ENCODE results near the gene SQOR.
"Not testable (repeated sequence)": the region's sequence is repeated elsewhere in the genome, so short reads cannot be mapped to it uniquely, and the experiment has no call there.

SQOR gene

DNA sequence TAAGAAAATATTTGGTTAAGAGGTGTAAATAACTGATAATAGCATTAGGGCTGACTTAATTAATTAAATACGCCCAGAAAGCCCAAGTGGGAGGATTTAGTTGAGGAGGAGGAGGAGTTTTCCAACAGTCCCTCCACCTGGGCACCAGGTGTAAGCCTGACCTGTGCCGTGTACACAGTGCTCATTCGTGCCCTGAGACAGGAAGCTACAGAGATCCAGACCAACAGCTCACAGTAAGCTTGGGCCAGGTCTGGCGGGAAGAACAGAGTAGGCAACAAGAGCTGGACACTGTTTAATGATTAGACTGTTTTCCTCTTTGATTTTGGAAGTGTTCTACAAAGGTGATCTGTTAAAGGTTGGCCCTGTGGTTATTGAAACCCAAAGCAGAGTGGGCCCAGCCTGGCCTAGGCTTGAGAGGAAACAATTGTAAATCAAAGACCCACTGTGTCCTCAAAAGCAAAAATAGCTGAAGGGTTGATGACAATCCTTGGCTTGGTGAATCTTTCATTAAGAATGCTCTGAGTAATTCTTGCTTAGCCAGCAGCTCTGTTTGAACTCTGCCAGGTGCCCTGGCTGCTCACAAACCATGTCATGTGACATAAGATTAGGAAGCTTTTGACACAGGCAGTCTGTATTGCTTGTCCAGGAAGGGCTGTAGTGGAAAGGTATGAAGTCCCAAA, 13.8 kb downstream of the SQOR start:
- Histone ChIP-seq H2BK120ac (ENCODE audit: low read depth, low read length) (no peak overlapping the region), H2AK5ac (ENCODE audit: low read length, severe bottlenecking) (peak overlapping the region; percentile 89), H2AFZ (ENCODE audit: low read depth, low read length) (no peak overlapping the region), H3K4me2 (ENCODE audit: low read length, poor library complexity, severe bottlenecking) (peak overlapping the region; percentile 7), H4K8ac (ENCODE audit: low read length) (peak overlapping the region; percentile 55), H3K27me3 (ENCODE audit: control insufficient read depth in 1 of 2, insufficient read depth in 1 of 2, low read length in 2 of 2) (no peaks in the 10 kb centered on the region), H3K18ac (ENCODE audit: low read depth in 1 of 2, low read length in 2 of 2) (peak overlapping the region in 1 of 2 experiments; percentile 66), H2BK5ac (ENCODE audit: low read depth, low read length, poor library complexity, severe bottlenecking) (no peak overlapping the region), H3K27ac (ENCODE audit: low read length, poor library complexity, severe bottlenecking) (peak overlapping the region; percentile 83), H3K14ac (ENCODE audit: low read length in 2 of 2) (no peak overlapping the region), H3K4me3 (ENCODE audit: insufficient read depth in 1 of 2, low read depth in 1 of 2, low read length in 2 of 2) (no peak overlapping the region), H3K36me3 (ENCODE audit: control insufficient read depth in 1 of 2, insufficient read depth in 2 of 2, low read depth in 1 of 2, low read length in 2 of 2) (peaks cover 9 to 11% of the 10 kb centered on the region in 2 experiments), H3K4me1 (ENCODE audit: control insufficient read depth, insufficient read depth, low read depth, low read length) (peaks cover 15% of the 10 kb centered on the region), H3K4ac (ENCODE audit: low read depth in 1 of 2, low read length in 2 of 2) (peak overlapping the region in 1 of 2 experiments; percentile 75), H3K9me3 (ENCODE audit: control insufficient read depth, low read length) (no peaks in the 10 kb centered on the region), H3K23ac (ENCODE audit: low read length in 2 of 2) (no peak overlapping the region), H2BK15ac (ENCODE audit: low read depth, poor library complexity, severe bottlenecking) (no peak overlapping the region), H2BK12ac (ENCODE audit: low read length in 2 of 2) (no peak overlapping the region), H4K91ac (ENCODE audit: low read length) (no peak overlapping the region), H3K79me1 (replicated peaks; ENCODE audit: low read length, poor library complexity, severe bottlenecking) (peaks cover 29% of the 10 kb centered on the region), H3K9ac (ENCODE audit: low read length) (peak overlapping the region; percentile 53)
- WGBS, result 94% methylated on average over 4 of the region's 4 CpGs
- peak; percentile 55 for DNase-seq

- H2BK5ac ChIP-seq (ENCODE audit: low read depth, low read length, poor library complexity, severe bottlenecking); H3K9ac ChIP-seq (ENCODE audit: low read length); H3K4me2 ChIP-seq (ENCODE audit: low read length, poor library complexity, severe bottlenecking); H2BK12ac ChIP-seq (ENCODE audit: low read length in 2 of 2); H3K14ac ChIP-seq (ENCODE audit: low read length in 2 of 2); H3K4ac ChIP-seq (ENCODE audit: low read depth in 1 of 2, low read length in 2 of 2); H3K4me3 ChIP-seq (ENCODE audit: insufficient read depth in 1 of 2, low read depth in 1 of 2, low read length in 2 of 2); H3K23ac ChIP-seq (ENCODE audit: low read length in 2 of 2); H3K9me3 ChIP-seq (ENCODE audit: control insufficient read depth, low read length); H2AK5ac ChIP-seq (ENCODE audit: low read length, severe bottlenecking); H3K27me3 ChIP-seq (ENCODE audit: control insufficient read depth in 1 of 2, insufficient read depth in 1 of 2, low read length in 2 of 2); H4K8ac ChIP-seq (ENCODE audit: low read length); H3K27ac ChIP-seq (ENCODE audit: low read length, poor library complexity, severe bottlenecking); H3K18ac ChIP-seq (ENCODE audit: low read depth in 1 of 2, low read length in 2 of 2); H4K91ac ChIP-seq (ENCODE audit: low read length); H2BK15ac ChIP-seq (ENCODE audit: low read depth, poor library complexity, severe bottlenecking); H2BK120ac ChIP-seq (ENCODE audit: low read depth, low read length); DNase-seq; H2AFZ ChIP-seq (ENCODE audit: low read depth, low read length): not testable (repeated sequence)
- peaks cover 9 to 11% of the 10 kb centered on the region in 2 experiments for H3K36me3 ChIP-seq (ENCODE audit: control insufficient read depth in 1 of 2, insufficient read depth in 2 of 2, low read depth in 1 of 2, low read length in 2 of 2)
- H3K79me1 ChIP-seq (replicated peaks; ENCODE audit: low read length, poor library complexity, severe bottlenecking), result peaks cover 32% of the 10 kb centered on the region
- peaks cover 15% of the 10 kb centered on the region for H3K4me1 ChIP-seq (ENCODE audit: control insufficient read depth, insufficient read depth, low read depth, low read length)
- WGBS, result 92% methylated on average over 11 of the region's 11 CpGs
Measured at GRCh38 chr15:45650007-45650406, 15.2 kb downstream of the SQOR start.

GRCh38 chr15:45650889-45651525, 16.2 kb downstream of the SQOR start:
- H2BK12ac ChIP-seq (ENCODE audit: low read length in 2 of 2), result no peak overlapping the region
- no peak overlapping the region for H2BK5ac ChIP-seq (ENCODE audit: low read depth, low read length, poor library complexity, severe bottlenecking)
- 96% methylated on average over 35 of the region's 35 CpGs for WGBS
- H3K9ac ChIP-seq (ENCODE audit: low read length), result no peak overlapping the region
- H3K14ac ChIP-seq (ENCODE audit: low read length in 2 of 2), result no peak overlapping the region
- no peak overlapping the region for H2AFZ ChIP-seq (ENCODE audit: low read depth, low read length)
- no peak overlapping the region for H4K91ac ChIP-seq (ENCODE audit: low read length)
- H3K23ac ChIP-seq (ENCODE audit: low read length in 2 of 2), result no peak overlapping the region
- no peak overlapping the region for H3K4me2 ChIP-seq (ENCODE audit: low read length, poor library complexity, severe bottlenecking)
- H2AK5ac ChIP-seq (ENCODE audit: low read length, severe bottlenecking), result no peak overlapping the region
- no peak overlapping the region for H2BK15ac ChIP-seq (ENCODE audit: low read depth, poor library complexity, severe bottlenecking)
- H3K4me1 ChIP-seq (ENCODE audit: control insufficient read depth, insufficient read depth, low read depth, low read length), result peaks cover 11% of the 10 kb centered on the region
- H3K4me3 ChIP-seq (ENCODE audit: insufficient read depth in 1 of 2, low read depth in 1 of 2, low read length in 2 of 2), result peak overlapping the region in 1 of 2 experiments; percentile 20
- H3K36me3 ChIP-seq (ENCODE audit: control insufficient read depth in 1 of 2, insufficient read depth in 2 of 2, low read depth in 1 of 2, low read length in 2 of 2), result peaks cover 9 to 11% of the 10 kb centered on the region in 2 experiments
- H3K79me1 ChIP-seq (replicated peaks; ENCODE audit: low read length, poor library complexity, severe bottlenecking), result peaks cover 30% of the 10 kb centered on the region
- no peaks in the 10 kb centered on the region for H3K27me3 ChIP-seq (ENCODE audit: control insufficient read depth in 1 of 2, insufficient read depth in 1 of 2, low read length in 2 of 2)
- H2BK120ac ChIP-seq (ENCODE audit: low read depth, low read length), result no peak overlapping the region
- DNase-seq, result no peak
- H3K27ac ChIP-seq (ENCODE audit: low read length, poor library complexity, severe bottlenecking), result no peak overlapping the region
- H3K18ac ChIP-seq (ENCODE audit: low read depth in 1 of 2, low read length in 2 of 2), result no peak overlapping the region
- H3K4ac ChIP-seq (ENCODE audit: low read depth in 1 of 2, low read length in 2 of 2), result no peak overlapping the region
- no peak overlapping the region for H4K8ac ChIP-seq (ENCODE audit: low read length)
- H3K9me3 ChIP-seq (ENCODE audit: control insufficient read depth, low read length), result no peaks in the 10 kb centered on the region

- no peak overlapping the region for H4K91ac ChIP-seq (ENCODE audit: low read length)
Measured at GRCh38 chr15:45653702-45654424, 19.0 kb downstream of the SQOR start.

More at GRCh38 chr15:45653702-45654424, 19.0 kb downstream of the SQOR start:
- Histone ChIP-seq H2BK12ac (ENCODE audit: low read length in 2 of 2) (peak overlapping the region in 1 of 2 experiments; percentile 67), H3K23ac (ENCODE audit: low read length in 2 of 2) (no peak overlapping the region), H3K9me3 (ENCODE audit: control insufficient read depth, low read length) (no peaks in the 10 kb centered on the region), H3K4me3 (ENCODE audit: insufficient read depth in 1 of 2, low read depth in 1 of 2, low read length in 2 of 2) (no peak overlapping the region), H3K79me1 (replicated peaks; ENCODE audit: low read length, poor library complexity, severe bottlenecking) (peaks cover 42% of the 10 kb centered on the region), H3K36me3 (ENCODE audit: control insufficient read depth in 1 of 2, insufficient read depth in 2 of 2, low read depth in 1 of 2, low read length in 2 of 2) (peaks cover 9 to 13% of the 10 kb centered on the region in 2 experiments), H3K27me3 (ENCODE audit: control insufficient read depth in 1 of 2, insufficient read depth in 1 of 2, low read length in 2 of 2) (no peaks in the 10 kb centered on the region), H3K4me1 (ENCODE audit: control insufficient read depth, insufficient read depth, low read depth, low read length) (peaks cover 4% of the 10 kb centered on the region), H3K14ac (ENCODE audit: low read length in 2 of 2) (no peak overlapping the region), H3K4me2 (ENCODE audit: low read length, poor library complexity, severe bottlenecking) (no peak overlapping the region), H3K4ac (ENCODE audit: low read depth in 1 of 2, low read length in 2 of 2) (no peak overlapping the region), H2BK15ac (ENCODE audit: low read depth, poor library complexity, severe bottlenecking) (no peak overlapping the region), H2BK120ac (ENCODE audit: low read depth, low read length) (no peak overlapping the region), H4K8ac (ENCODE audit: low read length) (no peak overlapping the region), H2AFZ (ENCODE audit: low read depth, low read length) (no peak overlapping the region), H3K27ac (ENCODE audit: low read length, poor library complexity, severe bottlenecking) (no peak overlapping the region), H2AK5ac (ENCODE audit: low read length, severe bottlenecking) (no peak overlapping the region), H3K9ac (ENCODE audit: low read length) (no peak overlapping the region), H3K18ac (ENCODE audit: low read depth in 1 of 2, low read length in 2 of 2) (peak overlapping the region in 1 of 2 experiments; percentile 11), H2BK5ac (ENCODE audit: low read depth, low read length, poor library complexity, severe bottlenecking) (no peak overlapping the region)
- 88% methylated on average over 3 of the region's 3 CpGs for WGBS
- DNase-seq, result no peak
